Esophagus mucosa (tissue), 1 donor: Measurements from ENCODE around the gene SULT2B1. TPM values are rescaled to one million over a fixed set of nuclear protein-coding genes. Genes with fewer than 3 reads are reported as not detected.
A peak's percentile ranks its signal among the peaks of the same experiment; 100 is the strongest.

Source experiments
- ATAC-seq: fragments of 200-7000 bp; cut with Tn5 transposase; one replicate; pipeline ENCODE4 v1.9.1; 2020
- total RNA-seq: library from RNA; stranded (reverse); gene quantifications from one replicate; pipeline ENCODE4 v1.2.4, GENCODE V29; 2023
- donor health status: DM: yes; HTN: yes; CAD: no.

SULT2B1 gene
- total RNA-seq, 1 donor from 2014 or later: 245 TPM

GRCh38 chr19:48603449-48603848 is 51.5 kb downstream of the SULT2B1 start:
- ATAC-seq: no peak

- ATAC-seq: peak; percentile 5
These were observed 51.9 kb downstream of the SULT2B1 start for GRCh38 chr19:48603850-48604249.

- ATAC-seq: peak; percentile 15
These were observed 54.7 kb downstream of the SULT2B1 start, which contains the start of gene SPACA4 for GRCh38 chr19:48606463-48607358. SPACA4 (plus strand) TSS chr19:48606742; CDS start chr19:48606979, 237 bp downstream.

- peak; percentile 1 for ATAC-seq
These were observed 55.4 kb downstream of the SULT2B1 start for GRCh38 chr19:48607359-48607755.

- ATAC-seq: peak; percentile 31
These were observed 56.9 kb downstream of the SULT2B1 start for GRCh38 chr19:48608798-48609263.

GRCh38 chr19:48609571-48610108 is 57.7 kb downstream of the SULT2B1 start:
- ATAC-seq: no peak

GRCh38 chr19:48611872-48612271 is 59.9 kb downstream of the SULT2B1 start:
- no peak for ATAC-seq

- ATAC-seq: no peak
These were observed 61.3 kb downstream of the SULT2B1 start for GRCh38 chr19:48613024-48613851.

GRCh38 chr19:48613852-48614435 is 62.0 kb downstream of the SULT2B1 start:
- no peak for ATAC-seq

- ATAC-seq: peak; percentile 65
These were observed 62.7 kb downstream of the SULT2B1 start, which contains the start of gene FAM83E for GRCh38 chr19:48614436-48615230. FAM83E (minus strand) TSS chr19:48615076; CDS start chr19:48613372, 1,704 bp downstream.

GRCh38 chr19:48615231-48616040 is 63.5 kb downstream of the SULT2B1 start:
- no peak for ATAC-seq

- no peak for ATAC-seq
These were observed 64.1 kb downstream of the SULT2B1 start for GRCh38 chr19:48616041-48616436.

- no peak for ATAC-seq
These were observed 64.6 kb downstream of the SULT2B1 start for GRCh38 chr19:48616491-48617056.

- peak; percentile 0 for ATAC-seq
These were observed 65.4 kb downstream of the SULT2B1 start for GRCh38 chr19:48617146-48617937.

- no peak for ATAC-seq
These were observed 66.4 kb downstream of the SULT2B1 start for GRCh38 chr19:48618278-48618915.

GRCh38 chr19:48618916-48619691 is 67.1 kb downstream of the SULT2B1 start, which contains the start of the genes RPL18 and SPHK2:
RPL18 (minus strand) TSS chr19:48619178; CDS start chr19:48619143, 35 bp downstream.
SPHK2 (plus strand) TSS chr19:48619506; CDS start chr19:48620515, 1,009 bp downstream.
- ATAC-seq: peak; percentile 85

- no peak for ATAC-seq
These were observed 68.0 kb downstream of the SULT2B1 start for GRCh38 chr19:48619692-48620585.
